Activated T-helper 1 cell treated with anti-CD3 and anti-CD28 coated beads, Interleukin-2, amount 50 U/mL, for 16 hours (primary cell): ENCODE measurements around the gene PRKACA.
"Not testable (repeated sequence)": the region's sequence is repeated elsewhere in the genome, so short reads cannot be mapped to it uniquely, and the experiment has no call there.

ENCODE experiments used
- DNase-seq, 2 donors: peaks; one replicate each; pipeline ENCODE4 v3.0.0-alpha.2; 2020; ENCODE audit warnings: low read depth in 1 of 2, low spot score in 1 of 2

PRKACA gene

DNA sequence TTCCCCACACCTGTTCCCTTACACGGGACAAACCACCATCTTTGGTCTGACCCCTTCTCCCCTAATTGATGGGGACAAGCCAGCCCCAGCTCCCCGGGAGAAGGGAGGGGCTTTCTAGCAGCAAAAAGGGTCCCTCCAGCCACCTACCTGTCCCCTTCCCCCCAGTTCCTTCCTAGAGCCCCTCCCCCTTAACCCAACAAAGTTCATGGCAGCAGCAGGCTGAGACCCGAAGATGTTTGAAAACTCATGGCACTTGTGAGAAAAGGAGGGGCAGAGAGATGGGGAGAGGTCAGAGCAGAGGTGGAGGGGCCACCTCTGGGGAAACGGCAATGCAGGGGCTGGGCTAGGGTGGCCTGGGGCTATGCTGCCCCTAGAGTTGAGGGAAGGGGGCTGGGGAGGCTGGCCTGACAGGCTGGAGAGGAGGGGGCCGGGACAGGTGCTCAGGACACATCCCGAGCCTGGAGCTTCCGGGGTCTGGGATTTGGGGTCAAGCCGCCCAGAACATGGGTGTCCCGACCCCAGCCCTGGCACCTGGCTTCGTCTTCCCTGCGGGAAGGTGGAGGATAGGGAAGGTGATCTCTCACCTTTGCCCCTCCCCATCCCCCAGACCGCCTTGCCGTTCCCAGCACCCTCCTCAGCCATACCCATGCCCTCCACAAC lies 31.3 kb upstream of the PRKACA start:
- DNase-seq = no peak

DNA sequence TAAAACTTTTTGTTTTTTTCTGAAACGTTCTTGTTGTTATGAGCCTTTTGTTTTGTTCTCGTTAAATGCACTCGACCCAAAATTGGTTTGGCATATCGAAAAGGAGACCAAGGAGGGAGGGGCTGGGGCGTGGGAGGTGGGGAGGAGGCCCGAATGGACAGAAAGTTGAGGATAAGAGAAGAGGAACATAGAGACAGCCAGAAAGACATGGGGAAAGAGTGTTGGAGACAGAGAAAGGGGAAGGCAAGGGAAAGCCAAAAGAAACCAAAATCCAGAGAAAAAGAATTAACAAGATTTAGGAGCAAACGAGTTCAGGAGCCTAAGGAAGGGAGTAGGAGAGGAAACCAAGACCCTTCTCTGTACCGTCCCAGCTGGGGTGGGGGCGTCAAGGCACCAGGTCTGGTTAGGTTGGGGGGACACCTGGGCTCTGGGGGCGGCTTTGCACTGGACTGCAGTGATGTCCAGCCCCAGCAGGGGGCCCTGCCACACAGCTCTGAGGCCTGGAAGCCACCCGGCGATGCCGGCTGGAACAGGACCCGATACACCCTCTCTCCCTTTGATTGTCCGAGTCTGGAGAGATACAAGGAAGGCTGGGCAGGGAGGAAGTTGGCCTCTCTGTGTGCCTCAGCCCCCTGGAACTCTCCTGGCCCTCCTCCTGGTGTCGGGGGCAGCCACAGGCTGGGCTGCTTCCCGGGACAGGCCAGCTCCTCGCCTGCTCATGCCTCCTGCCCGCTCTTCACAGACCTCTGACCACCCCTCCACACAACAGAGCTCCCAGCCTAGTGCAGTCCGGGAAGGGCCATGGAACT lies 30.4 kb upstream of the PRKACA start:
- DNase-seq = peak in 1 of 2 donors; percentile 21

DNA sequence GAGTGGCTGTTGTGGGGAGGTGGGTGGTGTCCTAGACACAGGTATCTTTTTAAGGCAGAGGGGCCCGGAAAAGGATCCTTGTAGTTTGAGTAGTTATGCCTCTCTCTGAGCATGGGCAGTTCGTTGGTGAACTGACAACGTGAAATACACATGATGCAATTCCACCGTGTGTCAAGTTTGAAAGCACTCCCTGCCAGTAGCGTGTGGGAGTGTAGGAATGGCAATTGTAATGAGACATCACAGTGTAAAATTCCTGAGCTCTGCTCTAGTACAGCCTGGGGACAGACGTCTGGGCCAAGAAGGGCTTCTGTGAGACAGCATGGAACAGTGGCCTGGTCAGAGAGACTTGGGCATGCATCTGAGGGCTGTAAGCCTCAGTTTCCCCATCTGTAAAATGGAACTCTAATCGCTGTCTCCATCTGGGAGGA lies 29.2 kb upstream of the PRKACA start:
- no peak for DNase-seq

DNA sequence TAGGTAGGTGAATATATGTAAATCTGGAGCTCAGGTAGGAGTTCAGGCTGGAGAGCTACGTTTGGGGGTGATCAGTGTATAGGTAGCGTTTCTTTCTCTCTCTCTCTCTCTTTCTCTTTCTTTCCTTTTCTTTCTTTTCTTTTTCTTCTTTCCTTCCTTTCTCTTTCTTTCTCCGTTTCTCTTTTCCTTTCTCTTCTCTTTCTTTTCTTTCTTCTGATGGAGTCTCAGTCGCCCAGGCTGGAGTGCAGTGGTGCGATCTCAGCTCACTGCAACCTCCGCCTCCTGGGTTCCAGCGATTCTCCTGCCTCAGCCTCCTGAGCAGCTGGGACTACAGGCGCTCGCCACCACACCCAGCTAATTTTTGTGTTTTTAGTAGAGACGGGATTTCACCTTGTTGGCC lies 28.6 kb upstream of the PRKACA start:
- DNase-seq = not testable (repeated sequence)

DNA sequence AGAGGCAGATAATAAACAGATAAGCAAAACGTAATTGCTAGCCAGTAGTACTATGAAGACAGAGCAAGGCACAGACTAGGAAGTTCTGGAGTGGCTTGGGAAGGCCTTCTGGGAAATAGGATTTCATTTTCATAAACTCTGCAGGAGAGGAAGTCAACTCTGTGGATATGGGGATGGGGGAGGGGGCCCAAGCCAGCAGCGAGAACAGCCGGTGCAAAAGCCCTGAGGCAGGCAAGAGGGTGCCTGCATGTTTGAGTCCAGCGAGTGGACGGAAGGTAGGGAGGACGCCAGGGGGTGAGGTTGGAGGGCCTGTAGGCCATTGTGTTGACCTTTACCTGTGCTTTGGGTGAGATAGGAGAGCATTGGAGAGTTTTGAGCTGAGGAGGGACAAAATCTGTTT lies 27.8 kb upstream of the PRKACA start:
- DNase-seq = no peak

DNA sequence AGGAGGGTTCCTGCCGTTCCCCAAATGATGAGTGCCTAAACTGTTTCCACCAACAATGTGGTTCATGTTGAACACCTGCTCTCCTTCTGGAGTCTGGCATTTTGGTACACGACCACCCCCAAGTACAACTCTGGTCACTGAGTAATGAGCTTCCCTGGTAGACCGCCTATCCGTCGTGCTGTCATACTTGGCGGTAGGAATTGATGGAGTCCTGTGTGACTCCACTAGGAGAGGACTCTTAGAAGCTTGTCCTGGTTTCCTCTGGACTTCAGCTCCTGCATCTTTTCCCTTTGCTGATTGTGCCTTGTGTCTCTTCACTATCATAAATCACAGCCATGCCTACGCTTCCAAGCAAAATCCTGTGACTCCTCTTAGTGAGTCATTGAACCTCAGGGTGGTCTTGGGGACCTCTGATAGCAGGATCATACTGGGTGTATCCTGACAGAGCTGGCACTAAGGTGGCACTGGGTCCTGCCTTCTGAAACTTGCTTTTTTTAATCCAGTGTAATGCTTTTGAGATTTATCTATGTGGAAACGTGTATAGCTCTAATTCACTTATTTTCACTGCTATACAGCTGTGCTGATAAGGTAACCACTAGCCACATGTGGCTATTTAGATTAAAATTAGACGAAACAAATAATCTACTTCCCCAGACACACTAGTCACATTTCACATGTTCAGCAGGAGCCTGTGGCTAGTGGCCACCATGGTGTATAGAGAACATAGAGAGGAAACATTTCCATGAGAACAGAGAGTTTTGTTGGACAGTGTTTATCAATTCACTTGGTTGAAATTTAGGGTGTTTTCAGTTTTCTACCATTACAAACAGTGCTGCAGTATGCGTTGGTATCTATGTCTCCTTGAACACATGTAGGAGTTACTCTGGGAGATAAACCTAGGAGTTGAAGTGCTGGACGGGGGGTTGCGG lies 25.0 kb upstream of the PRKACA start:
- DNase-seq = no peak

DNA sequence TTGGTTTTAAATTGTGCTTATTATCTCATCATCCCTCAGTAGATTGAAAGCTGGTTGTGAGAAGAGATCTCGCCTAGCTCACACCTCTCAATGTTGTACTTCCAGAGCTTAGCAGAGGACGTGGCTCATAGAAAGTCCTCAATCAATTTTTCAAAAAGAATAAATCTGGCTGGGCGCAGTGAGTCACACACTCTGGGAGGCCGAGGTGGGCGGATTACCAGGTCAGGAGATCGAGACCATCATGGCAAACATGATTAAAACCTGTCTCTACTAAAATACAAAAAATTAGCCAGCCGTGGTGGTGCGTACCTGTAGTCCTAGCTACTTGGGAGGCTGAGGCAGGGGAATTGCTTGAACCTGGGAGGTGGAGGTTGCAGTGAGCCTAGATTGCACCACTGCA lies 23.5 kb upstream of the PRKACA start:
- no peak for DNase-seq

DNA sequence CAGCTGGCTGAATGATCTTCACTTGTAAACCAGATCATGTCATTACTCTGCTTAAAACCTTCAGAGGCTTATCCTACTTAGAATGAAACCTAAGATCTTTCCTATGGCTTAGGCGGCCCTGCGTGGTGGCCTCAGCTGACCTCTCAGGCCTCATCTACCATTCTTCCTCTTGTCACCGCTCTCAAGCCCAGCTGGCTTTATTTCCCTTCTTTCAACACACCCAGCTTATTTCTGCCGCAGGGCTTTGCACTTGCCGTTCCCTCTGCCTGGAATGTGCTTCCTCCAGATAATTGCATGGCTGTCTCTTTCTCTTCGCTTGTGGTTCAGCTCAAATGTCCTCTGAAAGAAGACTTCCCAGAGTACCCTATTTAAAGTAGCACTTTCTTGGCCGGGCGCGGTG lies 22.4 kb upstream of the PRKACA start:
- no peak for DNase-seq

DNA sequence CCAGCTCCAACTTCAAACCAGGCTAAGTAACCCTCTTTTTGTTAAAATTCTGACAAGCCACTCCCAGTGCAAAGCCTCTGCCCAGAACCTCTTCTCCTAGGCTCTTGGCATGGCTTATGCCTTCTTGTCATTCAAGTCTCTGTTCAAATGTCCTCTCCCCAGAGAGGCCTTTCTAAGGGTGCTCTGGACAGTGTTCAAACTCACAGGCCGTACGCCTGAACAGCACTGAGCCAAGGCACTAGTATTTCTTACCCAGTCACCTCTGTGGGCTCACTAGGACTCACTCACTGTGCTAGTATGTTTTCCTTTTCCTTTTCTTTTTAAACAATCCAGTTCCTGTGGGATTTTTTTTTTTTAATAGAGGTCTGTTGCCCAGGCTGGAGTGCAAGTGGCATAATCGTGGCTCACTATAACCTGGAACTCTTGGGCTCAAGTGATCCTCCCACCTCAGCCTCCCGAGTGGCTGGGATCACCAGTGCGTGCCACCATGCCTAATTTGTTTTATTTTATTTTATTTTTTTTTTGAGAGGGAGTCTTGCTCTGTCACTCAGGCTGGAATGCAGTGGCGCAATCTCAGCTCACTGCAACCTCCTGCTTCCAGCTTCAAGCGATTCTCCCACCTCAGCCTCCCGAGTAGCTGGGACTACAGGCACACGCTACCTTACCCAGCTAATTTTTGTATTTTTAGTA lies 21.2 kb upstream of the PRKACA start:
- DNase-seq = no peak

DNA sequence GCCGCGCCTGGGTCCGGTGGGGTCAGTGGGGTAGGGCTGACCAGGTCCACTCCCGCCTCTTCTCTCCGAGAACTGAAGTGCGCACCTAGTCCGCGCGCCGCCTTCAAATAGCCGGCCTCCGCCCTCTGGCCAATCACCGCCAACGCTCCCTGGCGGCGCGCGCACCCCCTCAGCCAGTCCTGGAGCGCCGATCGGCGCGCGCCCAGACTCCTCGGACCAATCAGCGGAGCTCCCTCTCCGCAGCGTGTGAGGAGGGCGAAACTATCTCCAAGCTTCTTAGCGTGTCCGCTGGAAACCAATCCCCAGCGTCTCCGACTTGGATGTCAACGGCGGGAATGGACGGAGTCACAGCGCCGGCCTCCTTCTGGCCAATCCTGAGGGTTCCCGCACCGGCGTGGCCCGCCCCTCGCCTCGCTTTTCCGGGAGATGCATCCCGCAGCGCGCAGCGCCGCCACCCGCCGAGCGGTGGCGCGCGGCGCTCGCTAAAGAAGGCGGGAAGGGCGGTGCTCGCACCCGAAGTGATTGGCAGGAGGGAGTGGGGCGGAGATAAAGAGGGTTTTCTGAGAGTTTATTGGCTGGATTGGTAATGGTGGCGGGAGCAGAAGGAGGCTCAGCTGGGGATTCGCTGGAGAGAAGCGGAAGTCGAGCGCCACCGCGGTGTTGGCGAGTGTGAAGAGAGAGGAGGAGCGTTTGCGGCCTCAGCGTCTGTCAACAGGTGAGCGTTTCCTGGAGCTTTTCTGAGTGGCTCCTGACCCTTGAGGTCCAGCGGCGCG lies 19.1 kb upstream of the PRKACA start, which contains the start of gene ASF1B:
Gene ASF1B, minus strand, starts transcription at position 81 of the 773 bp plus-strand sequence. CDS start 133 bp downstream, outside the sequence.
- DNase-seq = peak; percentile 94 to 98

DNA sequence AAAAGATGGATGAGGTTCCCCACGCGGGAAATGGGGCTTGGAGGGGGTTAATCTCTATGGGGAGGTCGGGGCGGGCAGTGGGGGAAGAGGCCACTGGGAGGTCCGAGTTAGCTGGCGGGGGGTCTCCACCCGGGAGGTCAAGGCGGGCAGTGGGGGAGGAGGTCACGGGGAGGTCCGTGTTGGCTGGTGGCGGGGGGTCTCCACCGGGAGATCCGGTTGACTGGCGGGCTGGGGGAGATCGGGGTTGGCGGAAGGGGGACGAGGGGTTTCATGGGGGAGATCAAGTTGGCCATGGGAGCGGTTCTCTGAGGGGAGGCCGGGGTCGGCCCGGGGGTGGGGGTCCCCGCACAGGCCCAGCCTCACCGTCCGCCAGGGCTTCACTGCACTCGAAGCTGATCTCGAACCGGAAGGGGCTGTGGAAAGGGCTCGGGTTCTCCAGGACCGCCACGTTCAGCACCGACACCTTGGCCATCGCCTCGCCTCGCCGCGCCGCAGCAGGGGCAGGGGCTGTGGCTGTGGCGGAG lies 18.5 kb upstream of the PRKACA start:
- DNase-seq = no peak

DNA sequence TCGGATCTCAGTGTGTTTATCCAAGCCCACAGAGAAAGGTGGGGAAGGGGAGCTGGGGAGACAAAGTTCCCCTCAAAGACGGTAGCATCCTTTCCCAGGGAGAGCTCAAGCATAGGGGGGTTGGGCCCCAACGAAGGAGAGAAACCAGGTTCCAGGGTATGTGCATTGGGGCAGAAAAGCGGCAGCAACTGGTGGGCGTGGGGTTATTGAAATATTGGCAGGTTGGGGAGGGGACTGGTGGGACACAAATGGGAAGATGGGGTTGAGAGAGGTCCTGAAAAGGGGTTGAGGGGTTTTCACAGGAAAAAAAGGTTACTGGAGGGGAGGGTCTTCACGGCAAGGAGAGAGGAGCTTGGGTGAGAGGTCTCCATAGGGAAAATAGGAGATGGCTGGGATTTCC lies 17.8 kb upstream of the PRKACA start:
- DNase-seq = no peak

DNA sequence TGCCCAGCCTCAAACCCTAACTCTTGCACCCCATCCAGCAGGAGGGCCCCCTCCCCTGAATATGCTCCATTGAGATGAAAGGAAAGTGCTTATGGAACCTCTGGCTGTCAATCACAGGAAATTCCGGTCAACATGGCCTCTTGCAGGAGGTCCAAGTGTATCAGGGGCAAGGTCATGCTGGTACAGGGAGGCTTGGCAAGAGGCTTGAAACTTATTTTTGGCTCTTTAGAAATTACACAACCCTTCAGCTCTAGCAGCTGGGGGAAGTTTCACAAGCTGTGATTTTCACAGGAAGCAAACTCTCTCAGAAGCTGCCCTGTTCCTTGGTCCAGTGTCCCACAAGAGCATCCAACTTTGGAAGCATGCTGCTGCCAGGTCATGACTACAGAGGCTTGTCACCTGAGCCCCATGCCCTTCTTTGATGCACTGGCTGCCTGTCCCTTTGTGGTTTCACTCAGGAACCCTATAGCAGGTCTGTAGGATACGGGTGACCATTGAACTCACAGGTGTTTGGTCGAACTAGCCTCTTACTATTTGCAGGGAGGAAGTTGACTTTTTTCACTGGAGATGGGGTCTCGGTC lies 10.5 kb upstream of the PRKACA start:
- no peak for DNase-seq

DNA sequence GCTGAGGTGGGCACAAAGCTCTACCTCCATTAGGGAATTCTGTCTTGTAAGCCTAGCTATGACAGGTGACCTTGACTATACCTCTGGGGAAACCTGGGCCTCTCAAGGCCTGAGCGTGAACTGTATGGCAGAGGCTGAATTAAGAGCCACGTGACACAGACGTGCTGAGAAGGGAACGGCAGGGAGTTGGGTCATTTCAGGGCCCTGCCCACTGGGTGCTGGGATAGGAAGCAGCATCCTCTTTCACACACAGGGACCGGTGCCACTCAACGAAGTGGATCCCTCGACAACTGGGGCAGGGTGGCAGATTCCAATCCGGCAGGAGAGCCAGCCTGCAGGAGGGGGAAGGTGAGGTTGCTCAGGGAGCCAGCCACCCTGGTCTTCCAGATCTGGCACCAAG lies 9.6 kb upstream of the PRKACA start:
- no peak for DNase-seq

DNA sequence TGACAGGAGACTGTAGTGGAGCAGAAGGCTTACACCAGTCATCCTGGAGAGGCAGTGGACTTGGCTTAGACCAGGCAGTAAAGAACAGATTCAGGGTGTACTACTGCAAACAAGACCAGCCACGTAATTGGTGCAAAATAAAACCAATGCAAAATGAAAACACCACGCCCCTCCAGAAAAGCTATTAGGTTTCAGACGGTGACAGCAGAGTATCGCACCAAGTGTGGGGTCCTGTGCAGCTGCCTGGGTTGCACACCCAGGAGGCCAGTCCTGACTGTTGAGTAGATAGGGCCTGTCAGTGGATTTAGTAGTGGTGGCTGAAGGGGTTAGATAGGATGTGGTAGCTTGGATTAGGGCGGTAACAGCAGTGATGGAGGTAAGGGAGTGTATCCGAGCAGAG lies 5.4 kb upstream of the PRKACA start:
- DNase-seq = no peak

DNA sequence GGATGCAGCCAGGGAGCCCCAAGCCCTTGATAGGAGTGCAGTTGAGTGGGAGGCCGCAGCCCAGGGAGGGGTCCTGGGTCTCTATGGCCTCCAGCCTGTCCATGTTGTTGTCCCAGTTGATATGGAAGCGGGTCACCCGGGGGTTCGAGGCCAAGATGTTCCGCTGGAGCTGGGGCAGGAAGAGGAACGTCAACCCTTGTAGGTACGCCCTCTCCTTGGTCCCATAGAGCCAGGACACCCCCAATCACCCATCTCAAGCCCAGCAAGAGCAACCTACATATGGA lies 2.9 kb upstream of the PRKACA start:
- DNase-seq = no peak

DNA sequence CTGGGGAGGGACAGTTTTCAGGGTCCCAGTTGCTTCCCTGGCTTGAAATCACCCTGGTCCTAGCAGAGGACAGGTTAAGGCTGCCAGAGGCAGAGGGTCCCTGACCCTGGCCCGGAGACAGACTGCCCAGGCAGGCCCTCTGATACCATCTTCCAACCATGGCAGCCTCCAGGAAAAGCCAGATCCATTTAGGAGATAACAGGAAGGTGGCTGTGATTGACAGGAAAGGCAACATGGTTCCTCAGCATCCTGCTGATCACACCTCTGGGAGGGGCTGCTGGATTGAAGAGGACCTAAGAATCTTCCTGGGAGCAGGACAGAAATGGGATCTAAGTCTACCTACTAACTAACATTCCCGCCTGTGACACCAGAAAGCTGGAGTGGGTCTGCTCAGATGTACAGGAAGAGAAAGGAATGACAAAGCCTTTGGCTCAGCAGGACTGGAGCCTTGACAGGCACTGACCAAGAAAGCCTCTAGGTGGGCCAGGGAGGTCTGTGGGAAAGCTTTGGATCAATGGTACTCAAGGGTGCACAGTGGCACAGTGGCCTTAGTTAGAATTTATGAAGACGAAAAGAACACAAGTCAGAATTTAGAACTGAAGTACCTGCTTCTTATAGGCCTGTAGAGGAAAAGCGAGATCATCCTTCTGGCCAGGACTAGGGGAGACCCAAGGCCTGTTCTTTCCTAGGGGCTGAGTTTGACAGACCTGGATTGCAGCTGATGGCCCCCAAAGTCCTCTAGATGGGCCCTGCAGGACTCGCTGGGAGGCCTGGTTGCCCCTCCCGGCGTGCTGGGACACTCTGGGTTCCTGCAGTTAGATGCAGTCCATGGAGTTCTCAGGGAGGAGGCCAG lies 2.3 kb upstream of the PRKACA start:
- no peak for DNase-seq

DNA sequence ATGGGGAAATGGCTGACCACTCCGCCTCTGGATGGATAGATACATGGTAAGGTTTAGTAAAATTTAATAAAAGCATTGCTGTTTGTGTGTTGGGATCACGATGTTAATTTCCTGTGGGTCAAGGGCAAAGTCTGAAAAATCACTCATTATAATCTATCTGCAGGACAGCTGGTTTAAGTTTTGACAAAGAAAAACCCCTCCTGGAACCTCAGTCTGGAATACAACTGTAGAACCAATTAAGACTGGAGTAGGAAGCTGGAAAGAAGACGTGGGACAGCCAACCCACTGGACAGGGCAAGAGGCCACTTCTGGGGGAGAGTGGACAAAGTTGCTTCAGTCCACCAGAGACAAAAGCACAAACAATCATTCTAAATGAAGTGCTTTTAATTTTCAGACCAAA lies 1.6 kb upstream of the PRKACA start:
- DNase-seq = no peak
